ENCODE results near the gene FEM1A.
A peak's percentile ranks its signal among the peaks of the same experiment; 100 is the strongest.
"Not testable (repeated sequence)": the region's sequence is repeated elsewhere in the genome, so short reads cannot be mapped to it uniquely, and the experiment has no call there.

The FEM1A gene

DNA sequence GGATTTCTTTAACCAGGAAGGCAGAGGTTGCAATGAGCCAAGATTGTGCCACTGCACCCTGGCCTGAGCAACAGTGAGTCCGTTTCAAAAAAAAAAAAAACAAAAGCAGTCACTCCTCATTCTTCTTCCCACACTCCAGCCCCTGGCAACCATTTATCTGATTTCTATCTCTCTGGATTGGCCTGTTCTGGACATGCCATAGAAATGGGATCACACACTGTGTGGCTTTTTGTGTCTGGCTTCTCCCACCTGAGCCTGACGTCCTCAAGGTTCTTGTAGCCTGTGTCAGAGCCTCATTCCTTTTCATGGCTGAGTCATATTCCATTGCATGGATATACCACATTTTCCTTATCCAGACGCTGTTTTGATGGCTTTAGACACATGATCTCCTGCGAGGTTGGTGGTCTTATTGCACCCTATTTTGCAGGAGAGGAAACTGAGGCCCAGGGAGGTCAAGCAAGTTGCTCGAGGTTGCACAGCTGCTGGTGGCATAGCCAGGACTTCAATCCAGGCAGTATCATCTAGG, 15.8 kb upstream of the FEM1A start:
- no peak for DNase-seq

DNA sequence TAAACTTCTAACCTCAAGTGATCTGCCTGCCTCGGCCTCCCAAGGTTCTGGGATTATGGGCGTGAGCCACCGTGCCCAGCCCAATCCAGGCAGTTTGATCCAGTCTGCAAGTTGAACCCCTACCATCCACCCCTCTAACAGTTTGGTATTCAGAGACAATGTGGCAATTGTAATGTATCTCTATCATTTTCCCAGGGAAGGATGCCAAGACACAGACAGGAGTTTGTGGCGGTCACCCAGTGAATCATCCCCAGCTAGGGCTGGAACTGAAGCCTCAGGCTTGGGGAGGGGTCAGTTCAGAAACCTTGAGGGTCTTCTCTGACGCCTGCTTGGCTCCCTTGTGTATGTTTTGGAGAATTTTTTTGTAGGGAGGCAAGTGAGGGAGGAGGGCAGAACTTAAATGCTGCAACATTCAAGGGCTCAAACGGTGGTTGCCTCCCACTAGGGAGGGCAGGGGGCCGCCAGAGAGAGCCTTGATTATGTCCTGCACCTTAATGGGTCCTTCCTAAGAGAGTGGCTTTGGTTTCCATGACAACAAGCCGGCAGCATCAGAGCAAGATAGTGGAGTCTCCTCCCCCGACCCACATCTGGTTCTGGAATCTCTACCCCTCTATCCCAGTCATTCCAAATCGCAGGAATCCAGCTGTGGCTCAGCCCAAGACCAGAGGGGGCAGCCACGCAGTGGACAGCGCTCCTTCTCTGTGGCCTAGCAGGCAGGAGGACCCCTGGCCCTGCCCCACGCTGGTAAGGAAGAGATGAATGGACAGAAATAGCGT, 14.9 kb upstream of the FEM1A start:
- DNase-seq: no peak

DNA sequence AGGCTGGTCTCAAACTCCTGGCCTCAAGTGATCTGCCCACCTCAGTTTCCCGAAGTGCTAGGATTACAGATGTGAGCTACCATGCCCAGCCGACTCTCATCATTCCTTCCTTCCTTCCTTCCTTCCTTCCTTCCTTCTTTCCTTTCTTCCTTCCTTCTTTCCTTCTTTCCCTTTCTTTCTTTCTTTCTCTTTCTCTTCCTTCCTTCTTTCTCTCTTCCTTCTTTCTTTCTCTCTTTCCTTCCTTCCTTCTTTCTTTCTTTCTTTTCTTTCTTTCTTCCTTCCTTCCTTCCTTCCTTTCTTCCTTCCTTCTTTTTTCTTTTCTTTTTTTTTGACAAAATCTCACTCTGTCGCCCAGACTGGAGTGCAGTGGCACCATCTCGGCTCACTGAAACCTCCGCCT, 13.4 kb upstream of the FEM1A start:
- DNase-seq: not testable (repeated sequence)

DNA sequence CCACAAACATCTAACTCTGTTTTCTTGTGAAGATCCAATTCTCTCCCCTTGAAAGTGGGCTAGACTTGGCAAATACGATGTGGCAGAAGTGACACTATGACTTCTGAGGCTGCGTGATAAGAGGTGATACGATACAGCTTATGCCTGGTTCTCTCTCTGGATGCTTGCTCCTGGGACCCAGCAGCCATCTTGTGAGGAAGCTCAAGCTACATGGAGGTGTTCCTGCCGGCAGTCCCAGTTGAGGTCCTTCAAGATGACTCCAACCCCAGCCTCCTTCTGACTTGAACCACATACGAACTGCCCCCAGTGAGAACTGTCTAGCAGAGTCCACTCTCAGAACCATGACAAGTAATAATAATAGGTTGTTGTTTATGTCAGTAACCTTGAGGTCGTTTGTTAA, 10.7 kb upstream of the FEM1A start:
- DNase-seq: no peak

DNA sequence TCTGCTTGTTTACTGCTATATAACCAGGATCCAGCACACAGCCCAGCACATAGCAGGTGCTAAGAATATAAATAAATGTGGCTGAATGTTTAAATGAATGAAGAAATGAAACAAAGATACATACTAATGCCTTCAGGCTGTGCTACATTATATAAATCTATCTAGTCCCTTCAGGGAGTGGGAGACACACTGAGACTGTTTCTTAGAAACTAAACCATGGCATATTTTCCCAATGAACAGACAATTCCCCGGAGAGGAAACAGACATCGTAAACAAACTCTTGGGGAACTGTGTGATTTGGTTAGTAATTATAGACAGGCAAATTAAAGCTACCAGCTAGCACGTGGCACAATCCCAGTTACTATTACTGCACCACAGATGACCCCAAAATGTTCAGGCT, 9.7 kb upstream of the FEM1A start:
- DNase-seq: no peak

DNA sequence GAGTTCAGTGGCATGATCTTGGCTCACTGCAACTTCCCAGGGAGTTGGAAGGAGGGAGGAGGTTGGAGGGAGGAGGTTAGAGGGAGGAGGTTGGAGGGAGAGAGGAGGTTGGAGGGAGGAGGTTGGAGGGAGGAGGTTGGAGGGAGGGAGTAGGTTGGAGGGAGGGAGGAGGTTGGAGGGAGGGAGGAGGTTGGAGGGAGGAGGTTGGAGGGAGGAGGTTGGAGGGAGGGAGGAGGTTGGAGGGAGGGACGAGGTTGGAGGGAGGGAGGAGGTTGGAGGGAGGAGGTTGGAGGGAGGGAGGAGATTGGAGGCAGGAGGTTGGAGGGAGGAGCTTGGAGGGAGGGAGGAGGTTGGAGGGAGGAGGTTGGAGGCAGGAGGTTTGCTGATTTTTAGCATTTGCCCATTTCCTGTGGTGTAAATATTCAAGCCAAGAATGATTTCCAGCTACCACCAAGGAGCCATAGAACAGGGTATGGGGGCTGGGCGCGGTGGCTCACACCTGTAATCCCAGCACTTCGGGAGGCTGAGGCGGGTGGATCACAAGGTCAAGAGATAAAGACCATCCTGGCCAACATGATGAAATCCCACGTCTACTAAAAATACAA, 5.0 kb upstream of the FEM1A start:
- not testable (repeated sequence) for DNase-seq

DNA sequence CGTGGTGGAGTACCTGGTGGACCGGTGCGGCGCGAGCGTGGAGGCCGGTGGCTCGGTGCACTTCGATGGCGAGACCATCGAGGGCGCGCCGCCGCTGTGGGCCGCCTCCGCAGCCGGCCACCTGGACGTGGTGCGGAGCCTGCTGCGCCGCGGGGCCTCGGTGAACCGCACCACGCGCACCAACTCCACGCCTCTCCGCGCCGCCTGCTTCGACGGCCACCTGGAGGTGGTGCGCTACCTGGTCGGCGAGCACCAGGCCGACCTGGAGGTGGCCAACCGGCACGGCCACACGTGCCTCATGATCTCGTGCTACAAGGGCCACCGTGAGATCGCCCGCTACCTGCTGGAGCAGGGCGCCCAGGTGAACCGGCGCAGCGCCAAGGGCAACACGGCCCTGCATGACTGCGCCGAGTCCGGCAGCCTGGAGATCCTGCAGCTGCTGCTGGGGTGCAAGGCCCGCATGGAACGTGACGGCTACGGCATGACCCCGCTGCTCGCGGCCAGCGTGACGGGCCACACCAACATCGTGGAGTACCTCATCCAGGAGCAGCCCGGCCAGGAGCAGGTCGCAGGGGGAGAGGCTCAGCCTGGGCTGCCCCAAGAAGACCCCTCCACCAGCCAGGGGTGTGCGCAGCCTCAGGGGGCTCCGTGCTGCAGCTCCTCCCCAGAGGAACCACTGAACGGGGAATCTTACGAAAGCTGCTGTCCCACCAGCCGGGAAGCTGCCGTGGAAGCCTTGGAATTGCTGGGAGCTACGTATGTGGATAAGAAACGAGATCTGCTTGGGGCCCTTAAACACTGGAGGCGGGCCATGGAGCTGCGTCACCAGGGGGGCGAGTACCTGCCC, 708 bp downstream of the FEM1A start:
- not testable (repeated sequence) for DNase-seq

DNA sequence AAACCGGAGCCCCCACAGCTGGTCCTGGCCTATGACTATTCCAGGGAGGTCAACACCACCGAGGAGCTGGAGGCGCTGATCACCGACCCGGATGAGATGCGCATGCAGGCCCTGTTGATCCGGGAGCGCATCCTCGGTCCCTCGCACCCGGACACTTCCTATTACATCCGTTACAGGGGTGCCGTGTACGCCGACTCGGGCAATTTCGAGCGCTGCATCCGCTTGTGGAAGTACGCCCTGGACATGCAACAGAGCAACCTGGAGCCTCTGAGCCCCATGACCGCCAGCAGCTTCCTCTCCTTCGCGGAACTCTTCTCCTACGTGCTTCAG, 1.3 kb downstream of the FEM1A start:
- not testable (repeated sequence) for DNase-seq

DNA sequence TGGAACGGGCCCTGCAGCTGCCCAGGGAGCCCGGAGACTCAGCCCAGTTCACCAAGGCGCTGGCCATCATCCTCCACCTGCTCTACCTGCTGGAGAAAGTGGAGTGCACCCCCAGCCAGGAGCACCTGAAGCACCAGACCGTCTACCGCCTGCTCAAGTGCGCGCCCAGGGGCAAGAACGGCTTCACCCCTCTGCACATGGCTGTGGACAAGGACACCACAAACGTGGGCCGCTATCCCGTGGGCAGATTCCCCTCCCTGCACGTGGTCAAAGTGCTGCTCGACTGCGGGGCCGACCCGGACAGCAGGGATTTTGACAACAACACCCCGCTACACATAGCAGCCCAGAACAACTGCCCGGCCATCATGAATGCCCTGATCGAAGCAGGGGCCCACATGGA, 1.7 kb downstream of the FEM1A start:
- DNase-seq: not testable (repeated sequence)

DNA sequence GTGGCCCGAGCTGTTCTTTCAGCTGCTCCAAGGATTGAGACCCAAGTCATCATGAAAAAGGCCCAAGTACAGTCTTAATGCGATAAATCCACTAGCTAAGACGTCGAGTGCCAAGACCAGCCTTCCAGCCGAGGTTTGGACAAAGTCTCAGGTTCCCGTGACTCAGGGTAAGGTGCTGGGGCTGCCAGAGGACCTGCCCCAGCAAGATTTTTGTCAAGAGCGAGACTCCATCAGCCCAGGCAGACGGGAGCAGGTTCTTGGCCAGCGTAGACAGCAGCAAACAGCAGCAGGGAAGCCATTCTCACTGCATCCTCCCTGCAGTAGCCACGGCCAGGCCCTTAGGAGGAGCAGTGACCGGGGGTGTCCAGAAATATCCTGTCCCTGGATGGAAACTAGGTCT, 3.4 kb downstream of the FEM1A start:
- no peak for DNase-seq

DNA sequence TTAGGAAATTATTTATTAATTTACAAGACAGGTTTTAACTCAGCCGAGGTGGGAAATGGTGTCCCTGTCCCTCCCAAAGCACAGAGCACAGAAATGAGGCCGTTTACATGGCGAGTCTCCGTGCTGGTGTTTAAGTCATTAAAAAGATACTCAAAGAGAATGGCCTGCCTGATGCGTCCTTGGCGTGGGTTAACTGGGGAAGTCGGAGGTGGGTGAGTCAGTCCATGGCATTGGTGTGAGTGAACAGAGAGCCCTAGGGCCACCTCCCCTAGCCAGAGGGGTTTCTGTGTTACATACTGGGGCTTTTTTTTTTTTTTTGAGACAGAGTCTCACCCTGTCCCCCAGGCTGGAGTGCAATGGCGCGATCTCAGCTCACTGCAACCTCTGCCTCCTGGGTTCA, 3.9 kb downstream of the FEM1A start:
- no peak for DNase-seq

DNA sequence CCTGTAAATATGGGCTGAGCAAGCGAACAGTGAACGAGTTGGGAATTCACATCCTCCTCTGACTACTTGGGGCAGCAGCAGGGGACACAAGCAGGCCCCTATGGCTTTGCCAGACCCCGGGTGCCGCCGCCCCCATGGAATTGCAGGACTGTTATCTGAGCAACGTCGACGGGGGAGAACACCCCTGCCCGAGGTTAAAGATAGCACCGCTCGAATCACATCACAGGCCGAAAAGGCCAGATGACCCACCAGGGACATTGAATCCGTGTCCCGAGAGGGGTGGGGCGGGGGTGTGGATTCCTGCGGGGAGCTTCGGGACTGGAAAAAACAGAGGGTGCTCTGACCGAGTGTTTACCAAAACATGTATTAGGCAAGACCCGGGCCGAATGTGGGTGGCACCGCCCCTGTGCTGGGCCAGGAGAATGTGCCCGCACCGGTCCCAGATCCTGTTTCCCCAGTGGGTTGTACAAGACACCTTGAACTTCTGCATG, 9.1 kb downstream of the FEM1A start:
- no peak for DNase-seq

DNA sequence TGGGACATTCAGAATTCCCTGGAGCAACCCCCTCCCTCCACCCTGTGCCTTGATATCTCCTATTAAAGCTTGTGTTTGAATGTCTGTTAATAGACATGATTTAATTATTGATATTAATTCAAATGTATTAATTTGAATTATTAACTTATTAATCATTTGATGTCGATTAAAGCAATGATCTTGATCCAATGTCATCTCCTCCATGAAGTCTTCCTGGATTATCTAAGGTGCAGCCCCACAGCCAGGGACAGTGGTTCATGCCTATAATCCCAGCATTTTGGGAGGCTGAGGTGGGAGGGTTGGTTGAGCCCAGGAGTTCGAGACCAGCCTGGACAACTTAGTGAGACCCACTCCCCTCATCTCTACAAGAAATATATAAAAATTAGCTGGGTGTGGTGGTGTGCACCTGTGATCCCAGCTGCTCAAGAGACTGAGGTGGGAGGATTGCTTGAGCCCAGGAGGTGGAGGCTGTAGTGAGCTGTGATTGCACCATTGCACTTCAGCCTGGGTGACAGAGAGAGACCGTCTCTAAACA, 9.6 kb downstream of the FEM1A start:
- no peak for DNase-seq

DNA sequence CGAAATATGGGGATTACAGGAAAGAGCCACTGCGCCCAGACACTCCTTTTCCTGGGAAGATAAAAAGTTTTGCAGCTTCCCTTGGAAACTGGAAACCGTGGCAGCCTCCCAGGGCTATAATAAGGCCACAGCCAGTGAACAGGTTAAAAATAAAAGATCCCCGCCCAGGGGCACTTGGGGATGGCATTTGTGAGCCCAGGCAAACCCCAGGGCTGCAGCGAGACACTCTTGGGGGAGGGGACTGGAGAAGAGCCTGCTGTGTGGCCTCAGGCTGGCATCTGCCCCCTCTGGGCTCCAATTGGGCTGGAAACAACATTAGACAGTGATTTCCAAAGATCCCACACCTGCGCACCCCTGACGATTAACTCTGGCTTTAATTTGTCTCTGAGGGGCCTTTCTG, 11.2 kb downstream of the FEM1A start:
- no peak for DNase-seq

DNA sequence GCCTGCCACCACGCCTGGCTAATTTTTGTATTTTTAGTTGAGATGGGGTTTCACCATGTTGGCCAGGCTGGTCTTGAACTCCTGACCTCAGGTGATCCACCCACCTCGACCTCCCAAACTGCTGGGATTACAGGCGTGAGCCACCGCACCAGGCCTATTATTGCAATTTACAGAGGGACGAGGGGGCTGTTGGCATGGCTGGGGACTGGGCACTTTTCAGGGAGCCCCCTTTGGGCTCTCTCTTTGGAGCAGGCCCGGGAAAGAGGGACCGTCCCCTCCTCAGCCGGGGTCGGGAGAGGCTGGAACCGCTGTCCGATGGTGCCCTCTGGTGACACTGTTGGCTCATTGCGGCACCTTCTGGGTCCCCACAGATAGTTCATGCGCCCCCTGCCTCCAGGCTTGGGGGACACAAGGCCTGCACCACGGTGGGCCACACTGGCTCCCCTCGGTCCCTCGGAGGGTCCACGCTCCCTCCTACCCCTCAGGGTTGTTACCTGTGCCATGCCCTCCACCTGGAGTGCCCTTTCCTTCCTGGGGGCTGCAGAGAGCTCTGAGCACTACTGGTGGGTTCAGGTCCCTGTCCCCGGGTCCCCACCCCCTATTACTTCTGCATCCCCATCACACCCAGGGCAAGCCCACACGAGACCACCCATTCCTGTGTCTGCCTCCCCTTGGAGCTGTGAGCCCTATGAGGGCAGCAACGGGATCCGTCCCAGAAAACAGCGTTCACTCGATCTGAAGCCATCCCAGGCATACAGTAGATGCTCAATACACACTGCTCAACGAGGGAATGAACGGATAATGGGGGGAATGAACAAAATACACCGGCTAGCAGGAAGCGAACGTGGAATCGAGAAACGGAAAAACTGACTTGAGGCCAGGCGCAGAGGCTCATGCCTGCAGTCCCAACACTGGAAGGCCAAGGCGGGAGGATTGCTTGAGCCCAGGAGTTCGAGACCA, 12.5 kb downstream of the FEM1A start:
- DNase-seq: peak; percentile 60 to 64

DNA sequence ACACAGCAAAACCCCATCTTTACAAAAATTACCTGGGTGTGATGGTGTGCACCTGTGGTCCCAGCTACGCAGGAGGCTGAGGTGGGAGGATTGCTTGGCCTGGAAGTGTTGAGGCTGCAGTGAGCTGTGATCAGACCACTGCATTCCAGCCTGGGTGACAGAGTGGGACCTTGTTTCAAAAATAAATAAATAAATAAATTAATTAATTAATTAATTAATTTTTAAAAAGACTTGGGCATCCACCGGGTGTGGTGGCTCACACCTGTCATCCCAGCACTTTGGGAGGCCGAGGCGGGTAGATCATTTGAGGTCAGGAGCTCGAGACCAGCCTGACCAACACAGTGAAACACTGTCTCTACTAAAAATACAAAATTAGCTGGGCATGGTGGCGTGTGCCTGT, 13.6 kb downstream of the FEM1A start:
- not testable (repeated sequence) for DNase-seq

DNA sequence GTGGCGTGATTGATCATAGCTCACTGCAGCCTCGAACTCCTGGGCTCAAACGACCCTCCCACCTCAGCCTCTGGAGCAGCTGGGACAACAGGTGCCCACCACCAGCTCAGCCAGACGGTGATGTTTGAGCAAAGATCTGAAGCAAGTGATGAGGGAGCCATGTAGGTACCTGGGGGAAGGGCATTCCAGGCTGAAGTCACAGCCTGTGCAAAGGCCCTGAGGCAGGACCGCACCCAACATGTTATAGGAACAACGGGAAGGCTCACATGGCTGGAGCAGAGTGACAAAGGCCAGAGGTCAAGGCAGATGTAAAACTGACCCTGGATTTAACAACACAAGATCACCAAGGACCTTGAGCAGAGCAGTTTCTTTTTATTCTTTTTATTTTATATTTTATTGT, 14.8 kb downstream of the FEM1A start:
- DNase-seq: no peak

DNA sequence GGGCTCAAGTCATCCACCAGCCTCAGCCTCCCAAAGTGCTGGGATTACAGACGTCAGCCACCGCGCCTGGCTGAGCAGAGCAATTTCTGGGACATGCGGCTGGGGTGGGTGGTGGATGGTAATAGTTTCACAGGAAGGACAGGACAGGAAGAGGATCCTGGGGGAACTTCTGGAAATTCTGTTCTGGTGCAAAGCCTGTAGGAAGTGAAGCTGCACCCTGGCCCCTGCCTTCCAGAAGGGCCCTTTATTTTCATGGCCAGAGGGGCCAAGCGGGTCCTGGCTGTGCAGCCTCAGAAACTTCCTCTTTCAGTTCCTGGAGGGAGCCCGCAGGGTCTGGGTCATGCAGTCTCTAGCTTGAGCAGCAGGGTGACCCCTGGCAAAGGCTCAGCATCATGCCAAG, 15.7 kb downstream of the FEM1A start:
- DNase-seq: no peak

DNA sequence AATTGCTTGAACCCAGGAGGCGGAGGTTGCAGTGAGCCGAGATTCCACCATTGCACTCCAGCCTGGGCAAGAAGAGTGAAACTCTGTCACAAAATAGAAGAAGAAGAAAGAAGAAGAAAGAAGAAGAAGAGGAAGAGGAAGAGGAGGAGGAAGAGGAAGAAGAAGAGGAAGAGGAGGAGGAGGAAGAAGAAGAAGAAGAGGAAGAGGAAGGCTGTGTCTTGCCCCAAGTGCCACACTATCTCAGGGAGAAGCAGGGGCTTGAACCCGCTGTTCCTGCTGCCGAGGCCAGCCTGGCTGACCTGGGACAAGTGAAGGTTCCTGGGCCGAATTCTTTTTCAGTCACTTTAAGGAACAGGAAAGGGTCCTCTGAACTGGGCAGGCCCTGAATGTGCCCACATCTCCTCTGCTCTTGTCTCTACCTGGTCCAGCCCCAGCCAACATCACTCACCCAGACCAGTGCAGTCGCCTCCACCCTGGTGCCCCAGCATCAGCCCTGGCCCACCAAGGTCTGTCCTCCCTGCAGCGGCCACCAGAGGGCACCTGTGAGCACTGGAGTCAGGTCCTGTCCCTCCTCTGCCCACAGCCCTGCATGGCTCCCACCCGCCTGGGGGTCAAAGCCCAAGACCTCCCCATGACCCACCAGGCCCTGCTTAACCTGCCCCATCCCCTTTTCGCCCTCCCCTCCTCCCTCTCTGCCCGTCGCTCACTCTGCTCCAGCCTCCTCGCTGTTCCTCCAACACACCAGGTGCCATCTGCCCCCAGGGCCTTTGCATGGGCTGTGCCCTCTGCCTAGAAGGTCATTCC, 20.0 kb downstream of the FEM1A start:
- peak; percentile 81 to 93 for DNase-seq

DNA sequence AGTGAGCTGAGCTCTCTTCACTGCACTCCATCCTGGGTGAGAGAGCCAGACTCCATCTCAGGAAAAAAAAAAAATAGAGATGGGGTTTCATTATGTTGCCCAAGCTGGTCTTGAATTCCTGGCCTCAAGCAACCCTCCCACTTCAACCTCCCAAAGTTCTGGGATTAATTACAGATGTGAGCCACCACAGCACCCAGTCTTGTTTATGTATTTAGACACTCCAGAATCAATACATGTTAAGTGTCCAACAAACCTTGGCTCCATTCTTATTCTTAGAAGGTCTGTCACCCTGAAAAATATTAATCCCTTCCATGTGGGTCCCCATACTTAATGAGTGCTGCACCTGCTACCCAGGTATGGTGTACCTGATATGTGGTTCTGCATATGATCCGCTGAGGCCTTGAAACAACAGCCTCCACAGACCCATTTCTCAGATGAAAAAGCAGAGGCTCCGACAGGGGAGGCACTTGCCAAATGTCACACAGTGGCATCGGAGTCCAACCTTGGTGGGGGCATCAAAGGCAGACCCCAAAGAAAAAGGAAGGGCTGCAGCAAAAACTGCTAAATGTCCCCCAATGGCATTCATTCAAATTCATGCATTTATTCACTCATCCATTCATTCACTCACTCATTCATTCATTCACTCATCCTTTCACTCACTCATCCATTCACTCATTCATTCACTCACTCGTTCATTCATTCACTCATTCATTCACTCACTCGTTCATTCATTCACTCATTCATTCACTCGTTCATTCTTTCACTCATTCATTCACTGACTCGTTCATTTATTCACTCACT, 23.3 kb downstream of the FEM1A start:
- no peak for DNase-seq

Data from activated CD4-positive, alpha-beta T cell treated with anti-CD3 and anti-CD28 coated beads for 4 hours (primary cell).